Activated CD4-positive, alpha-beta T cell treated with anti-CD3 and anti-CD28 coated beads for 1 hour (primary cell): ENCODE data around the gene PRMT5.

Source experiments
- DNase-seq: peaks from one replicate; pipeline ENCODE4 v3.0.0-alpha.2; 2020

The PRMT5 gene

GRCh38 chr14:22895402-22895801 lies 33.8 kb downstream of the PRMT5 start:
- DNase-seq = no peak

DNA sequence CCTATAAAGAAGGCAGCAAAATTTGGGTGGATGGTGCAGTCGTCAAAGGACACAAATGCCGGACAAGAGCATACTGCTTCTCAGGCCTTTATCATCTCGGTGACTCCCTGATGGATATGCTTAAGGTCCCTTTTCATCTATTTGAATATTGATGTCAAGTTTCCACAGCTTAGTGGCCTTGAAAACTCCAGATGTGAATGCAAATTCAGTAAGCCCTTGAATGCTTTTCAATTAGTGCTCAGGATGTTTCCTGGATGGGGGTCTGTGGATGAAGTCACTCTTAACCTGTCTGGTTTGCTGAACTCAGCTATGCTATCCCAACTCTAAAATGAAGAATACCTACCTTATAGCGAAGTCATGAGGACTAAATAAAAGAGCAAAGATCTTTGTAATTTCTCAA lies 35.5 kb downstream of the PRMT5 start:
- DNase-seq = no peak

- DNase-seq = no peak
Observed at GRCh38 chr14:22892488-22892887, 36.7 kb downstream of the PRMT5 start.

DNA sequence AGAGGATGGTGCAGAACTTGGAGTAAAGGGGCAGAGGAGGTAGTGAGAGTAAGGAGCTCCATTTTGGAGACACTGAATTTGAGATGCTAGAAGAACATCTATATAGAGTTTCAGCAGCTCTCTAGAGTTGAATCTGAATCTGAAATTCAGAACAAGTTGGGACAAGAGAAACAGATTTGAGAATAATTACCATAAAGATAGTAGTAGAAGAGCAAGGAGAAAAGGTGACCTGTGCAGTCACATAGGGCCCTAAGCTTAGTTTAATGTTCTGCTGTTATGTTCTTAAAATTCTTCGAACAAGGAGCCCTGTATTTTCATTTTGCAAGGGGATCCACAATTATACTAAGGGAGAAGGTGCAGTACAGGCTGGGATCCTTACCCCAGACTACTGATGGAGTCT lies 38.8 kb downstream of the PRMT5 start:
- no peak for DNase-seq

DNA sequence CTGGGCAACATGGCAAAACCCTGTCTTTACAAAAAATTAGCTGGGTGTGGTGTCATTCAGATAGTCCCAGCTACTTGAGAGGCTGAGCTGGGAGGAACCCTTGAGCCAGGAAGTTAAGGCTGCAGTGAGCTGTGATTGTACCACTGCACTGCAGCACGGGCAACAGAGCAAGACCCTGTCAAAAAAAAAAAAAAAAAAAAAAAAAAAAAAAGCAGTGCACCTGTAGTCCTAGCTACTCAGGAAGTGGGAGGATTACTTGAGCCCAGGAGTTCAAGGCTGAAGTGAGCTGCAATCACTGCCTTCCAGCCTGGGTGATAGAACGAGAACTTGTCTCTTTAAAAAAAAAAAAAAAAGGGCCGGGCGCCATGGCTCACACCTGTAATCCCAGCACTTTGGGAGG lies 40.5 kb downstream of the PRMT5 start:
- DNase-seq = no peak

DNA sequence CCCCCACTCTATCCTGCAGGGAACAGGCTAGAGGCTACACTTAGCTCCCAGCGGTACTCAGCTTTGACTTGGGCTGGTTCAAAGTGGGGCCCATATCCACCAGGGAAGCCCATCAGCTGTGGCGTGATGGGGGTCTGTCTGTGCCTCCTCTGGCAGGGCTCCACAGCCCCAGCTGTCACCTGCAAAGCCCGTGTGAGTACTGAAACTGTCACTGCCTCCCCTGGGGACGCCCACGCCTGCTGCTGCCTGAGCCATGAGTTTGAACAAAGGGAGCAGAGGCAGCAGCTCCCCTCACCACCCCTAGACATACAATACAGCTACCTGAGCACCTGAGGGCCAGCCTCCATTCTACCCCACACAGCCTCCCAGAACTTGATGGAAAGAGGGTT lies 41.2 kb downstream of the PRMT5 start:
- DNase-seq = peak; percentile 29

DNA sequence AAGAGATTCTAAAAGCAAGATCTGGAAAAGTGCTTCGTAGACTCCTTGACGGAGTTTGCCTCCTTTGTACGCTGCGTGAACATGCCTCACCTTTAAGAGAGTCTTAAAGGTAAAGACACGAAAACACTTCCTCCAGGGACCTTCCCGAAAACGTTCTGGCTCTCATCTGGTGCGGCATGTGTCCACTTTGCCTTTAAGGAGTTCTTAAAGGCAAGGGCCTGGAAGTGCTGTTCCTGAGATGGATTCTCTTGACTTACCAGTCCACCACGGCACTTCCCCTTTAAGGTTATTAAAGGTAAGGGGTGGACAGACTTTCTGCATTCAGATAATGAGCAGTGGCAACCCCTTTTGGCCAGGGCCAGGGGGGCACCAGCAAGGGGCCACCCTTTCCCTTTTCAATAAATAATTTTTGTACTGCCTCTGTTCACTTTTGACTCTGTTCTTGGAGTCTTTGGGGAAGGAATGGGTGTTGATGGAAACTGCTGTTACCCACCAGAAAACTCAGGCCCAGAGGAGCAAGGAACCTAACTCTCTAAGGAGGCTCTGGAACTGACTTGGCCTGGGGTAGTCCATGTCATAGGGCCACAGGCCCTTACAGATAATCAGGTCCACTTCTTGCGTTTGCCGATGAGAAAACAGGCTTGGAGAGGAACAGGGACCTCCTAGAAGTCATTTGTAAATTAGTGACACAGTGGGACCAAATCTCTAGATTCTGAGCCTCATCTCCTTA lies 41.8 kb downstream of the PRMT5 start:
- DNase-seq = no peak

DNA sequence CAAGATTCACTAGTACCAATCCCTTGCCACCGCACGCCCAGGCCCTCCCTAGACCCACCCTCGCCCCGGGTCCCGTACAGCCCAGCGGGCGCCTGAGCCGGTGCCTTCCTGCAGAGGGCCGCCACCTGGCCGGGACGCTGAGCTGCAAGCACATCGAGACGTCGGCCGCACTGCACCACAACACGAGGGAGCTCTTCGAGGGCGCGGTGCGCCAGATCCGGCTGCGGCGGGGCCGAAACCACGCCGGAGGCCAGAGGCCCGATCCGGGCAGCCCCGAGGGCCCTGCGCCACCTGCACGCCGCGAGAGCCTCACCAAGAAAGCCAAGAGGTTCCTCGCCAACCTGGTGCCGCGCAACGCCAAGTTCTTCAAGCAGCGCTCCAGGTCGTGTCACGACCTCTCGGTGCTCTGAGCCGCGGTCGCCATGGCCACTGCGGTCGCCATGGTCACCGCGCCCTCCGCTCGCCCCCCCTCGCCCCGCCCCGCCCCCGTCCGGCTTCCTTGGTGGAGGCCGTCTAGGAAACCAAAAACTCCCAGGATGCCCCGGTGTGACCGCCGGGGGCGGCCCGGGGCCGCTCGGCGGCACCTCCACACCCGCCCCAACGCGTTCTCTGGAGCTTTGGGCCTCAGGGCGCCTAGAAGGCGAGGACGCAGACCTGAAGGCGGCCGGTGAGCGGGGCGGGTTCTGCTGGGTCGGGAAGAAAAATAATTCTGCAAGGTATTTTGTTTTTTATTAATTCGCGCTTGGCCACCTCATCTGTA lies 42.5 kb downstream of the PRMT5 start:
- DNase-seq = peak; percentile 52

DNA sequence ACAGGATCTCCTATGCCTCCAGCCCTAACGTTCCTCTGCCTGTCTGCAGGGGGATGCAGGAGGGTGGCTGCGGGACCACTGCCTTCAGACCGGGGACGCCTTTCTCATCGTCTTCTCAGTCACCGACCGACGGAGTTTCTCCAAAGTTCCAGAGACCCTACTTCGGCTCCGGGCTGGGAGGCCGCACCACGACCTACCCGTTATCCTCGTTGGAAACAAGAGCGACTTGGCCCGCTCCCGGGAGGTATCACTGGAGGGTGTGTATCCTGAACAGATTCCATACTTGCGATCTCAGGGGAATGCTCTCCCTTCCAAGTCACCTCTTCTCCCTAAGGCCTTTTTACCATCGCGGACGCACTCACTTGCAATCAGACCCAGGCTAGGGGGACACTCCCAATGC lies 43.2 kb downstream of the PRMT5 start:
- no peak for DNase-seq

DNA sequence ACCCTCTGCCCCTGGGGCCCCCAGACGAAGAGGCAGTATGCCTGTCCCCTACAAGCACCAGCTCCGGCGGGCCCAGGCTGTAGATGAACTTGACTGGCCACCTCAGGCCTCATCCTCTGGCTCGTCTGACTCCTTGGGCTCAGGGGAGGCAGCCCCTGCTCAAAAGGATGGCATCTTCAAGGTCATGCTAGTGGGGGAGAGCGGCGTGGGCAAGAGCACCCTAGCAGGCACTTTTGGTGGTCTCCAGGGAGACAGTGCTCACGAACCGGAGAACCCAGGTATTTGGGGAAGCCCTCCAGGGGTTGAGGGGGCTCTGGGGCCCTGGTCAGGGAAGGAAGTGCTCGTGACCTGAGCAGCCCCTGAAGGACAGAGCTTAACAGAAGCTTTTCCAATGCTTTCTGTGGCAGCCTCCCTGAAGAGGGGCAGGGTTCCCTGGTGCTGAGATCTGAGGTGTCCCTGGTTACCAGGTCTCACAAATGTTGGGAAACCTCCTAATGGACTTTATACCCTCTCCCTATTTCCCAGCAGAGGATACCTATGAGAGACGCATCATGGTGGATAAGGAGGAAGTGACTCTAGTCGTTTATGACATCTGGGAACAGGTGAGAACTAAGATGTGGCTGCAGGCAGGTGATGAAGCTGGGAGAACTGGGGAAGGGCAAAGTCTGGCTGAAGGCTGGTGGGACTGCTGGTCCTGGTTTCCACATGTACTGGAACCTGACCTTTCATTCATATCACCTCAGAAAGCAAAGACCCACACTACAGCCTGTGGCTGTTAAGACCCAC lies 44.2 kb downstream of the PRMT5 start:
- DNase-seq = no peak

GRCh38 chr14:22884076-22884737 lies 45.0 kb downstream of the PRMT5 start:
- DNase-seq = no peak

DNA sequence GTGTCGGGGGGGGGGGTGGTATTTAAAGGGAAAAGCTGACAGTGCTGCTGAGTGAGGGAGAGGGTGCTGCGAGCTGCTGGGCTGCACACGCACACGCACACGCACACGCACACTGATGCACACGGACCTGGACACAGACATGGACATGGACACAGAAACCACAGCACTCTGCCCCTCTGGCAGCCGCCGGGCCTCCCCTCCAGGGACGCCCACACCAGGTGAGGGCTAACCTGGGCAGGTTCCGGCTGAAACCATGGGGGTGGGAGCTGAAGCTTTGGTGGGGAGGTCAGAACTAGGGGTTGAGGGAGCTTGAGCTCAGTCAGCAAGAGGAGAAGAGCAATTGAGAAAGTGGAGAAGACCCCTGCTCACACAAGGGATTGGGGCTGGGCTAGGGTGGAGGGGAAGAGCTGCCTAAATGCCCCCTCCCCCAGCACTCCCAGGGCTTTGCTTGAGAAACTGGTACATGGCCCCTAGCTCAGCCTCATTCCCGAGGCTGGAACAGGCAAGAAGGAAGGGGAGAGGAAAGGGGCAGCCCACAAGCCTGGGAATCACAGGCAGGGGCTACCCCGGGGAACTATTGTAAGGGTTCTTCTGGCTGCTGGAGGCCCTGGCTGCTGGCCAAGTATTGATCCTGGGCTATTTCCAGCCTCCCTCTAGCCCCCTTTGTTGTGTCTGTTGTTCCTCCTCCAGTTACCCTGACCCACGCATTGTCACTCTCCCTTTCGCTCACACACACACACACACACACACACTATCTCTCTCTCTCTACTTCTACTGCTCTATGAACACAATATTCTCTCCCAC lies 45.8 kb downstream of the PRMT5 start, which contains the start of gene REM2:
TSS of gene REM2 (plus strand) at position 50 of the 804 bp plus-strand sequence. CDS start at position 116, 66 bp downstream.
- DNase-seq = no peak

DNA sequence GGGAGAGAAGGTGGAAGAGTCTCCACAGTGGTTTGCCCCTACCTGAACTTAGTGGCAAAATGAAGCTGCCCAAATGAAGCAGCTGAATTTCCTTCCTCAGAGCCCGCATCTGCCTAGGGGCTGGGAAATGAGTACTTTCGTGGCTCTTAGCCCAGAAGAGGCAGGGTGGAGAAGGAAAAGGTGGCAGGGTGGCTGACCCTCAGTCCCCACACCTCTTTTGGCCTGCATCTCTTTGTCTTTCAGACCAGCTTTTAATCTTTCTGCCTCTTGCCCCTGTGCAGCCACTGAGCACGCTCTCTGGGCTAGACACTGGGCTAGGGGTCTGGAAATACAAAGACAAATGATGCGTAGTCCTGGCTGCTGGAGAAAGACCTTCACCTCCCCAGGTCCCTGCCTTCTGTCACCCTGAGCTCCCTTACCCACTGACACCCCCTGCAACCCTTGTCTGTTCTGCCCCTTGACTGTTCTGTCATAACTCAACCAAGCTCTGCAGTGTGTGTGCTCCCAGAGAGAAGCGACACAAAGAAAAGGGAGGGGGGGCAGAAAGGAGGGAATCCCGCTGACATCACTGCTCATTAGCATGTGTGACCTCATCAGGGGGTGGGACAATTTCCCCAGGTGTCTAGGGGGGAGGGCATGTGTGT lies 46.5 kb downstream of the PRMT5 start:
- DNase-seq = no peak

GRCh38 chr14:22882064-22882463 lies 47.1 kb downstream of the PRMT5 start:
- no peak for DNase-seq

GRCh38 chr14:22878271-22879246 lies 50.6 kb downstream of the PRMT5 start:
- DNase-seq = no peak

- no peak for DNase-seq
Observed at GRCh38 chr14:22877000-22877501, 52.1 kb downstream of the PRMT5 start.

GRCh38 chr14:22875748-22876319 lies 53.3 kb downstream of the PRMT5 start:
- DNase-seq = no peak

GRCh38 chr14:22875003-22875747 lies 54.0 kb downstream of the PRMT5 start:
- DNase-seq = no peak
